Spinal cord (tissue), 10 donors: Measurements from ENCODE around the gene PPP1R15B. TPM values are rescaled to one million over a fixed set of nuclear protein-coding genes. Genes with fewer than 3 reads are reported as not detected.
A peak's percentile ranks its signal among the peaks of the same experiment; 100 is the strongest.

Source experiments
- DNase-seq, 6 donors: peaks; one replicate each; pipeline versions ENCODE4 v3.0.0 to v3.0.0-alpha.2; 2013 to 2015; ENCODE audit warnings: low spot score in 6 of 6, low read depth in 4 of 6
- H3K27ac ChIP-seq: one replicate; pipeline ENCODE4 v1.5.1; 2013; ENCODE audit warnings: low read depth, low read length, control low read depth
- H3K27me3 ChIP-seq: one replicate; pipeline ENCODE4 v1.6.1; 2013; ENCODE audit warnings: low read length; ENCODE audit not compliant: control insufficient read depth, insufficient read depth
- H3K36me3 ChIP-seq: one replicate; pipeline ENCODE4 v1.6.1; 2013; ENCODE audit warnings: low read length; ENCODE audit not compliant: control insufficient read depth, insufficient read depth
- H3K4me1 ChIP-seq: one replicate; pipeline ENCODE4 v1.6.1; 2013; ENCODE audit warnings: low read length; ENCODE audit not compliant: control insufficient read depth, insufficient read depth
- H3K4me3 ChIP-seq: one replicate; pipeline ENCODE4 v1.5.1; 2013; ENCODE audit warnings: low read depth, low read length, control low read depth
- H3K9me3 ChIP-seq: one replicate; pipeline ENCODE4 v1.6.1; 2013; ENCODE audit warnings: low read length; ENCODE audit not compliant: control insufficient read depth, insufficient read depth
- WGBS: methylation state at CpG from one replicate; pipeline ENCODE4 v1.1.5; 2013; ENCODE audit warnings: missing lambda C conversion rate; ENCODE audit not compliant: insufficient coverage; 5-methylcytosine and 5-hydroxymethylcytosine counted together
- polyA plus RNA-seq, 2 donors: library from polyadenylated mRNA; unstranded; fragments of 120-200 nt; gene quantifications; one replicate each; pipeline ENCODE4 v1.2.1, GENCODE V29; 2013; ENCODE audit not compliant: insufficient read length in 2 of 2
- total RNA-seq, 2 donors: library from RNA; depleted of rRNA in 1 of 2; stranded (reverse); fragments of 120-200 nt in 1 of 2; fragments of >200 nt in 1 of 2; gene quantifications; one replicate each; pipeline versions ENCODE4 v1.2.3 to v1.2.4, GENCODE V29; 2013 to 2014
- donor health status: healthy.

PPP1R15B gene
- total and polyA plus RNA-seq, 4 donors, result 31.4 to 51.4 (median 36.0) TPM

DNA sequence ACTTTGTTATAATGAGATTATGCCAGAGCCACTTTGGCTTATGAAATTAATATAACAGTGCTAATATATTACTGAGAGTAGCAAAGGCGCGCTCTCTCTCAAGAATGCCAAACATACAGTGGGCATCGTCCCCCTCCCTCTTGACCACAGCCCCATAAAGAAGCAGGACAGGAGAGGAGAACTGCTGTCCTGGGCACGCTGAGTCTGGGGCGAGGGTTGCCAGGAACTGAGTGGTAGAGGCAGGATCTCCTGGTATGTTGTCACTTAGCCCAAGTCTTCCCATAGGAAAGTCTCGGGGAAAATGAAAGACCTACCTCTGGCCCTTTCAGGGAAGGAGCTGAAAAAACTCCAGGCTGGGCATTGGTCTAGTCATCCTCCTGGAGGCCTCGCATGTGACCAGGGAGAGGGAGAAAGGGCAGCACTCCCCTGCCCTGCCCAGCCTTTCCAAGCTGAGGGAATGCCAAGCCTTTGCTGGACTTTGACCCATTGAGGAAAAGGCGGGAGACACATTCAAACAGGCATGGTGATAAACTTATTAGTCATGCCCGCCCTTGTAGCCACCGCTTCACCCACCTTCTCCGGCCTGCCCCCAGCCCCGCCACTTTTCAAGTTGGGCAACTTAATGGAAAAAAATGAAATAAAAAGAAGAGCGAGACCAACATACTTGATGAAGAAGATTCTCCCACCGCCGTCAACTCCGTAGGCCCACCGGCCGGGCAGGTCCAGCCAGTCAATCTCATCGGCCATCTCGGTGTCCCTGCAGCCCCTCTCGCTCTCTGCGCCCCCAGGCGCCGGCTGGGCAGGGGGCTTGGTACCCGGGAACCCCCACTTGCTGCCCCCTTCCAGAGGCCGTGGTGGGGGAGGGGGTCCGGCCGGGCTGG lies 34.5 kb downstream of the PPP1R15B start:
- peaks cover 49% of the 10 kb centered on the region for H3K27me3 ChIP-seq
- no peak for DNase-seq
- peaks cover 18% of the 10 kb centered on the region for H3K4me1 ChIP-seq
- 27% methylated on average over 19 of the region's 28 CpGs for WGBS
- no peaks in the 10 kb centered on the region for H3K9me3 ChIP-seq
- no peaks in the 10 kb centered on the region for H3K36me3 ChIP-seq
- no peak overlapping the region for H3K27ac ChIP-seq
- H3K4me3 ChIP-seq, result peak overlapping the region; percentile 41

- WGBS, result 65% methylated on average over 4 of the region's 6 CpGs
- peak in 1 of 6 donors; percentile 39 for DNase-seq
These were observed 35.2 kb downstream of the PPP1R15B start for GRCh38 chr1:204376465-204376864.

GRCh38 chr1:204373911-204374310 lies 37.7 kb downstream of the PPP1R15B start:
- 91% methylated on average over 4 of the region's 4 CpGs for WGBS

More at GRCh38 chr1:204376465-204376864, 35.2 kb downstream of the PPP1R15B start:
- Histone ChIP-seq H3K27ac (no peak overlapping the region), H3K4me3 (no peak overlapping the region), H3K4me1 (peaks cover 18% of the 10 kb centered on the region), H3K9me3 (no peaks in the 10 kb centered on the region), H3K36me3 (no peaks in the 10 kb centered on the region), H3K27me3 (peaks cover 49% of the 10 kb centered on the region)

DNA sequence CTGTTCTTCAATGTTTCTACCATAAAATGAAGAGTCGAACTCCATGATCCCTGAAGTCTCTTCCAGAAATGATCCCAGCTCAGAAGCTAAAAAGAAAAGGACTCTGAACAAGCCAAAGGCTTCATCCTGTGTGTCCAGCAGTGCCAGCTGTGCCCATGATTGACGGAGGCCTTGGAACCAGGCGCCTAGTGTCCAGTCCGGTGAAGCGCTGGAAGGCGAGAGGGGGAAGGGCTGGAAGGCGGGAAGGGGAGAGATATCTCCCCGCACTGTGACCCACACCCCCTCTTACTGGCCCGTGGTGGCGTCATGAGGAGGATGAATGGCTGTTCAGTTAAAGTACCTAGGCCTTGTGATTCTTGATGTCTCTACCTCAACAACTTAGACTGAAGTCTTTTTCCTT lies 41.4 kb downstream of the PPP1R15B start:
- no peaks in the 10 kb centered on the region for H3K36me3 ChIP-seq
- H3K27ac ChIP-seq, result no peak overlapping the region
- H3K4me3 ChIP-seq, result no peak overlapping the region
- no peak for DNase-seq
- H3K9me3 ChIP-seq, result no peaks in the 10 kb centered on the region
- WGBS, result 46% methylated on average over 2 of the region's 10 CpGs
- H3K27me3 ChIP-seq, result peaks cover 10% of the 10 kb centered on the region
- H3K4me1 ChIP-seq, result peaks cover 23% of the 10 kb centered on the region

More at GRCh38 chr1:204373911-204374310, 37.7 kb downstream of the PPP1R15B start:
- Histone ChIP-seq H3K4me1 (peaks cover 32% of the 10 kb centered on the region), H3K4me3 (no peak overlapping the region), H3K9me3 (no peaks in the 10 kb centered on the region), H3K36me3 (no peaks in the 10 kb centered on the region), H3K27me3 (peaks cover 38% of the 10 kb centered on the region), H3K27ac (no peak overlapping the region)
- DNase-seq, result no peak

DNA sequence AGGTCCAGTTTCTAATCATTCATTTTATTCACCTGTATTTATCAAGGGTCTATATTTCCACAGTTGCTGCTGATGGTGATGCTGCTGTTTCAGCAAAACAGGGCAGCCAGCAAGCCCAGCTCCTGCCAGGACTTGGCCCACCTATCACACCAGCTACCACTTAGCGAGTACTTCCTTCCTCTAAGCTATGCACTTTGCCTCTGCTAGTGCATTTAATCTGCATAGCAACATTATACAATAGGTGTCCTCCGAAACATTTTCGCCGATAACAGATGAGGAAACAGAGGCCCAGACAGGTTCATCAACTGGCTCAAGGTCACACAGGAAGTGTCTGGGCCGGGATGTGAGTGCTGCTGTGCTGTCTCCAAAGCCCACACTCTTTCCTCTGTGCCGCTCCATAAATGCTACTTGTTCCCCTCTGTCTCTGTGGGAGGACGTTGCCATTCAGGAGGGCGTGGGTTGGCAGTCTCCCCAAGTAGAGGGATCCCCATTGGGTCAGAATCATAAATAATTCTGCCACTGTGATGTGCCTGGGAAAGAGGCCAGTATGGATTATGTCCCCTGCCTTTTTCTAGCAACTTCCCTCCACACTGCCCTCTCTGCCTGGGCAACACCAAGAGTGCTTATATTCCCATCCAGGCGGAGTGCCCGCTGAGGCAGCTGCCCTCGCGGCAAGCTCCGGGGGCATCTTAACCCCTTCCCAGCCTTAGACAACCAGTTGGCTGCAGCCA lies 42.5 kb downstream of the PPP1R15B start:
- WGBS, result 61% methylated on average over 5 of the region's 13 CpGs
- Histone ChIP-seq H3K36me3 (no peaks in the 10 kb centered on the region), H3K9me3 (no peaks in the 10 kb centered on the region), H3K4me1 (peaks cover 23% of the 10 kb centered on the region), H3K27me3 (peaks cover 7% of the 10 kb centered on the region), H3K27ac (peak overlapping the region; percentile 29), H3K4me3 (no peak overlapping the region)
- peak in 2 of 6 donors; percentile 79 to 85 for DNase-seq

- Histone ChIP-seq H3K27me3 (no peaks in the 10 kb centered on the region), H3K36me3 (no peaks in the 10 kb centered on the region), H3K9me3 (no peaks in the 10 kb centered on the region), H3K4me3 (no peak overlapping the region), H3K4me1 (peaks cover 30% of the 10 kb centered on the region), H3K27ac (no peak overlapping the region)
- 74% methylated on average over 5 of the region's 10 CpGs for WGBS
- DNase-seq, result no peak
These were observed 43.7 kb downstream of the PPP1R15B start for GRCh38 chr1:204367956-204368355.

DNA sequence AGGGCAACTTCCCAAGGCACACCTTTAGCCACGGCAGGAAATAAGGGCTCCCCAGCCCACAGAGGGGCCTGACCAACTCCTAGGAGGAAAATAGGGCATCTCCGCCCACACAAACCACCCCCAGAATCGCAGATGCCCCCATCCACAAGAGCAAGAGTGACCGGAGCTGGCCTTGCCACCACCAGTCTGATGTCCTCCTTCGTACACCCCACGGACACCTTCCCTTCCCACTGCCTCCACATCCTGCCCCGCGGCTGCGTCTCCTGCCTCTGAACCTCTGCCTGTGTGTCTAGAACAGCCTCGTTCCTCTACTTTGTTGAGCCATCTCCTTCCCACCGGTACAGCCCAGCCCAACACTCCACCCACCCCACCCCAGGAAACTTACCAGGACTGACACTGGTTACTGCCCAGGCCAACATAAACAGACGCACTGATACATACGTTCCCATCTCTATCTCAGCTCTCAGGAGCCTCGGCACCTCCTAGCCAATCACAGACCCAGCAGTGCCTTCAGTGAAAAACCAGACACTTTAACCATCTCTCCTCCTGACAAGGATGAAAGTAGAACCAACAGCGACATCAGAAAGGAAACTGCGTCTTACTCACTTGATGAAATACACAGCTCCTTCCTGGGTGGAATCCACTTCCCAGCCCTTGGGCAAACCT lies 44.3 kb downstream of the PPP1R15B start:
- Histone ChIP-seq H3K4me3 (no peak overlapping the region), H3K36me3 (no peaks in the 10 kb centered on the region), H3K27me3 (no peaks in the 10 kb centered on the region), H3K27ac (no peak overlapping the region), H3K4me1 (peaks cover 32% of the 10 kb centered on the region), H3K9me3 (no peaks in the 10 kb centered on the region)
- WGBS, result 74% methylated on average over 14 of the region's 16 CpGs
- DNase-seq, result no peak

DNA sequence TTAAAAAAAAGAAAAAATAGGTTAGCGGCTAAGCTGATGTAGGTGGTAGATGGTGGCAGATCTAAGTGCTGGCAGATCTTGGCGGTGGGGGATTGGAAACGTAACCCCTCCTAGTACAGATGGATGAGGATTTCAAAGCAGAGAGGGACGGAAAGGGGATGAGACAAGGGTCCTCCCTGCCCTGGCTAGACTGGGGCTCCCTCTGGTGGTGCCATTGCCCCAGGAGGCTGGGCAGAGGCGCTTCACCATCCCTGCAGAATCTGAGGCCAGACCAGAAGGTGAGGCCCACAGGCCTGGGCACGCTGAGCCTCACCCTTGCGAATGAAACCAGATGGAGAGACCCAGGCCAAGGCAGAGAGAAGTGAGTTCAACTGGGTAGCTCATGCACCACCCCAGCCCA lies 44.9 kb downstream of the PPP1R15B start:
- Histone ChIP-seq H3K4me1 (peaks cover 32% of the 10 kb centered on the region), H3K4me3 (no peak overlapping the region), H3K9me3 (no peaks in the 10 kb centered on the region), H3K27ac (no peak overlapping the region), H3K27me3 (no peaks in the 10 kb centered on the region), H3K36me3 (no peaks in the 10 kb centered on the region)
- no peak for DNase-seq
- 92% methylated on average over 5 of the region's 7 CpGs for WGBS

GRCh38 chr1:204363335-204364114 lies 48.1 kb downstream of the PPP1R15B start:
- no peak overlapping the region for H3K27ac ChIP-seq
- peaks cover 3% of the 10 kb centered on the region for H3K36me3 ChIP-seq
- H3K4me3 ChIP-seq, result peak overlapping the region; percentile 43
- no peaks in the 10 kb centered on the region for H3K27me3 ChIP-seq
- no peaks in the 10 kb centered on the region for H3K9me3 ChIP-seq
- peaks cover 36% of the 10 kb centered on the region for H3K4me1 ChIP-seq
- peak in 3 of 6 donors; percentile 74 to 96 (median 93) for DNase-seq
- WGBS, result 0% methylated on average over 27 of the region's 27 CpGs
